Urinary bladder (tissue), 4 donors: Measurements from ENCODE around the gene CYB5RL. TPM values are rescaled to one million over a fixed set of nuclear protein-coding genes. Genes with fewer than 3 reads are reported as not detected.
"Not testable (repeated sequence)": the region's sequence is repeated elsewhere in the genome, so short reads cannot be mapped to it uniquely, and the experiment has no call there.

Source experiments
- DNase-seq: peaks from one replicate; pipeline ENCODE4 v3.0.0-alpha.2; 2015; ENCODE audit errors: extremely low spot score
- H3K27ac ChIP-seq: one replicate; pipeline ENCODE4 v1.5.1; 2013; ENCODE audit warnings: low read depth, mild to moderate bottlenecking, moderate library complexity
- H3K36me3 ChIP-seq: one replicate; pipeline ENCODE4 v1.6.1; 2013; ENCODE audit warnings: mild to moderate bottlenecking, moderate library complexity; ENCODE audit not compliant: insufficient read depth
- H3K4me1 ChIP-seq: one replicate; pipeline ENCODE4 v1.6.1; 2013; ENCODE audit warnings: mild to moderate bottlenecking, moderate library complexity; ENCODE audit not compliant: insufficient read depth
- H3K4me3 ChIP-seq: one replicate; pipeline ENCODE4 v1.5.1; 2013; ENCODE audit warnings: low read depth, low read length
- WGBS: extraction: QIAGEN DNeasy Blood & Tissue Kit; methylation state at CpG from one replicate; pipeline ENCODE4 v1.1.7; 2013; 5-methylcytosine and 5-hydroxymethylcytosine counted together
- polyA plus RNA-seq: library from polyadenylated mRNA; stranded (reverse); fragments of 200-250 nt; gene quantifications from one replicate; pipeline ENCODE4 v1.2.3, GENCODE V29; 2013
- total RNA-seq: library from RNA; depleted of rRNA; stranded (reverse); fragments of >200 nt; gene quantifications from one replicate; pipeline ENCODE4 v1.2.3, GENCODE V29; 2014
- donor health status: healthy with polysubstance abuse.
- donor health status: healthy.

Gene CYB5RL
- total and polyA plus RNA-seq, 2 donors = 3.8 to 6.6 TPM

DNA sequence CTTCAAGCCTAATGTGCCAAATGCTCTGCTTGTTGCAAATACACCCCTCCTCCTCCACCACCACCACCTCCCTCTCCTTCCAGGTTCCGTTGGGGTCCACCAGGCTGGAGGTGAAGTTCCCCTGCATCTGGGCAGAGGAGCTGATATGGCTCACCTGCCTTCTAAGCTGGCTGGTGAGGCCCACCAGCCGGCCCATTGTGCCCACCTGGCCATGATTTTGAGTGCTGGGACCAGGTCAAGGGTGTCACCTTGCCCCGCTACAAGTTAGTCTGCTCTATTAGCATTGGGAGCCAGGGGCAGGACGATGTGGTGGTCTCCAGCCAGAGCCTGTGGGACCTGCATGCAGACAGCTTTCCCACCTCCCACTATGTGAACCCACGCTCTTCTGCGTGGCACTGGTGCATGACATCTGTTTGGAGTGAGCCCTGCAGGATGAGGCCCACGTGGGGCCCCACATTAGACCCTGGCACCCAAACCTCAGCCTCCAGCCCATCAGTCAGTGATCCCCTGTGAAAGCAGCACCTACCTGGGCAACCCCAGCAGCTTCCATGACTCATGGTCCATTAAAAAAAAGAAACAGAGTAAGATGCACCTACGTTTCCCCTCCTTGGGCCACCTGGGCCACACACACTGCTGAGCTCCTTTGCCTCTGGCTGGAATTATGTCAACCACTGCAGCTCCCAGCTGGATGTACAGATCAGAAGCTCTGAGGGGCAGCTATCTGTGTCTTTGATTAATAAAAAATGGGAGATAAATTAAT, 31.4 kb downstream of the CYB5RL start:
- no peaks in the 10 kb centered on the region for H3K4me1 ChIP-seq
- no peak overlapping the region for H3K4me3 ChIP-seq
- 87% methylated on average over 8 of the region's 8 CpGs for WGBS
- no peak for DNase-seq
- H3K27ac ChIP-seq = no peak overlapping the region
- H3K36me3 ChIP-seq = no peaks in the 10 kb centered on the region

DNA sequence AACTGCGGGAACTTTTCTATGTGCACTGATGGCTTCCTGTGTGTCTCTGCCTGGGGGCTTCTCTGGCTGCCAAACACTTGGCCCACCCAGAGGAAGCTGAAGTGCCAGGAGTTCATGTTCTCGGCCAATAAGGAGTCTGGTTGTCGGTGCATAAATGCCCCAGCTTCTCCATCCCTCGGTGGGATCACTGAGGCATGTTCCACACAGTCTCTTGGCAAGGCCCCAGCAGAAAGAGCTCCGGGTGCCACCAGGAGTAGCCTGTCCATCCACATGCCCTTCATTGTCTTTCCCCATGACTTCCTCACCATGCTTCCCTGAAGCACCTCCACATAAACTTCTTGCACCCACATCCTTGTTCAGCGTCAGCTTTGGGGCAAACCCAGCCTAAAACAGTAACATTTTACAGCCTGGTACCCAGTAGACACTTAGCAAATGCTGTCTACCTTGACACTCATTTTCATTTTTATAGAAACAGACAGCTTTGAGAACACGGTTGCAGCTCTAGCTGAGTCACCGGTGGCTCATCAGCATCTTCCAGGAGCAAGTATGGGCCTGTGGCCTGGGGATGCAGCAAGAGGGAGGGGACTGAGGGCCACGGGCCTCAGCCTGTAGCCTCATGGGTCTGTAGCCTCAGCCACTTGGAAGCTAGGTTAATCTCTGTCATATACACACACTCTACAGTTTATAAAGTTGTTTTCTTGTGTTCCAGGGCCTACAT, 32.2 kb downstream of the CYB5RL start:
- WGBS = 77% methylated on average over 9 of the region's 9 CpGs
- no peak overlapping the region for H3K4me3 ChIP-seq
- no peak for DNase-seq
- no peaks in the 10 kb centered on the region for H3K36me3 ChIP-seq
- H3K4me1 ChIP-seq = no peaks in the 10 kb centered on the region
- no peak overlapping the region for H3K27ac ChIP-seq

GRCh38 chr1:54166357-54166756, 33.5 kb downstream of the CYB5RL start:
- not testable (repeated sequence) for DNase-seq, H3K36me3 ChIP-seq, H3K4me1 ChIP-seq, H3K27ac ChIP-seq, H3K4me3 ChIP-seq
- 92% methylated on average over 8 of the region's 8 CpGs for WGBS

DNA sequence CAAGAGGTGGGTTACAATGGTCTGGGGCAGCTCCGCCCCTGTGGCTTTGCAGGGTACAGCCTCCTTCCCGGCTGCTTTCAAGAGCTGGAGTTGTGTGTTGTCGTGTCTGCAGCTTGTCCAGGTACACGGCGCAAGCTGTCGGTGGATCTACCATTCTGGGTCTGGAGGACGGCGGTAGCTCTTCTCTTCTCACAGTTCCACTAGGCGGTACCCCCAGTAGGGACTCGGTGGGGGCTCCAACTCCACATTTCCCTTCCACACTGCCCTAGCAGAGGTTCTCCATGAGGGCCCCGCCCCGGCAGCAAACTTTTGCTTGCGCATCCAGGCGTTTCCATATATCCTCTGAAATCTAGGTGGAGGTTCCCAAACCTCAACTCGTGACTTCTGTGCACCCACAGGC, 34.7 kb downstream of the CYB5RL start:
- no peak overlapping the region for H3K4me3 ChIP-seq
- no peak for DNase-seq
- 91% methylated on average over 15 of the region's 15 CpGs for WGBS

GRCh38 chr1:54163573-54163972, 36.3 kb downstream of the CYB5RL start:
- 80% methylated on average over 5 of the region's 5 CpGs for WGBS
- no peak overlapping the region for H3K27ac ChIP-seq
- H3K4me3 ChIP-seq = no peak overlapping the region
- H3K4me1 ChIP-seq = no peaks in the 10 kb centered on the region
- no peak for DNase-seq
- H3K36me3 ChIP-seq = no peaks in the 10 kb centered on the region

More for the DNA sequence above, 34.7 kb downstream of the CYB5RL start:
- Histone ChIP-seq H3K36me3 (no peaks in the 10 kb centered on the region), H3K4me1 (no peaks in the 10 kb centered on the region), H3K27ac (no peak overlapping the region)

DNA sequence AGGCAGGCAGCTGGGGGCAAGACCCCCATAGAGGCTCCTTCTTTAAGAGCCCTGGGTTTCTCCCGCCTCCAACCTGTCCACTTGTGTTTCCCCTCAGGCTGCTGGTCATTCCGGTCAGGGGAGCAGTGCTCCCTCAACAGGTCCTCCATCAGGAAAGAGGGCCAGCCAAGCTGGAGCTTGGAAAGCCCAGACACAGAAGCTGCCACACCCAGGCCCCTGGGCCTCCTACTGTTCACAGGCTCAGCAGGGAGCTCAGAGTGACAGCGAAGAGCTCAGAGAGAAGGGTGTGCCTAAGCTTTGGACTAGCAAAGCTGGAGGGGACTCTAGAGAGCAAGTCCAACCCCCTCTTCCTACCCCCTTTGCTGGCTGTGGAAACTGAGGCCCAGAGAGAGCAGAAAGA, 36.8 kb downstream of the CYB5RL start:
- Histone ChIP-seq H3K4me3 (no peak overlapping the region), H3K27ac (no peak overlapping the region), H3K36me3 (no peaks in the 10 kb centered on the region), H3K4me1 (no peaks in the 10 kb centered on the region)
- 77% methylated on average over 3 of the region's 3 CpGs for WGBS
- no peak for DNase-seq

GRCh38 chr1:54161495-54162168, 38.2 kb downstream of the CYB5RL start:
- H3K4me3 ChIP-seq = no peak overlapping the region
- 79% methylated on average over 6 of the region's 6 CpGs for WGBS
- no peaks in the 10 kb centered on the region for H3K4me1 ChIP-seq
- no peak overlapping the region for H3K27ac ChIP-seq
- no peaks in the 10 kb centered on the region for H3K36me3 ChIP-seq
- DNase-seq = no peak

GRCh38 chr1:54160351-54160750, 39.5 kb downstream of the CYB5RL start:
- Histone ChIP-seq H3K36me3 (no peaks in the 10 kb centered on the region), H3K4me3 (no peak overlapping the region), H3K27ac (no peak overlapping the region), H3K4me1 (no peaks in the 10 kb centered on the region)
- WGBS = 67% methylated on average over 3 of the region's 3 CpGs
- DNase-seq = no peak

GRCh38 chr1:54159733-54160316, 40.0 kb downstream of the CYB5RL start:
- no peak for DNase-seq
- Histone ChIP-seq H3K4me3 (no peak overlapping the region), H3K27ac (no peak overlapping the region), H3K4me1 (no peaks in the 10 kb centered on the region), H3K36me3 (no peaks in the 10 kb centered on the region)
- 83% methylated on average over 4 of the region's 4 CpGs for WGBS

GRCh38 chr1:54158071-54158470, 41.8 kb downstream of the CYB5RL start:
- Histone ChIP-seq H3K4me1 (no peaks in the 10 kb centered on the region), H3K4me3 (no peak overlapping the region), H3K36me3 (no peaks in the 10 kb centered on the region), H3K27ac (no peak overlapping the region)
- DNase-seq = no peak
- 97% methylated on average over 3 of the region's 3 CpGs for WGBS

- WGBS = 84% methylated on average over 6 of the region's 6 CpGs
Observed at GRCh38 chr1:54157401-54157800, 42.4 kb downstream of the CYB5RL start.

DNA sequence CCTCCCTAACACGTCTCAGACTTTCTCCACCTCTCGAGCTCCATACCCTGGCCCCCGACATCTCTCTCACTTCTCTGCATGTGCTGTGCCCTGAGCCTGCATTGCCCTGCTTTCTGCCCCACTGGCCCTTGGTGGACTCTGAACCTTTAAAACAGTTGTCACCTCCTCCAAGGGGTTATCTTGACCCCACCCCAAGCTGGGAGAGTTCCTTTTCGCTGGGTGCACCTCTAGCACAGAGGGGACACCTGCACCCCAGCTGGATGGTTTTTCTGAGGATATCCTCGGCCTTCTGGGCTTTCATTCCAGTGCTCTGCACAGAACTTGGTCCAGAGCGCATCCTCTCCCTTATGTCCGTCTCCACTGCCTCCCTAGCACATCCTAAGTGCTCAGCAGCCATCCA, 42.8 kb downstream of the CYB5RL start:
- Histone ChIP-seq H3K4me1 (no peaks in the 10 kb centered on the region), H3K36me3 (no peaks in the 10 kb centered on the region), H3K4me3 (no peak overlapping the region), H3K27ac (no peak overlapping the region)
- WGBS = 88% methylated on average over 7 of the region's 7 CpGs
- DNase-seq = no peak

More at GRCh38 chr1:54157401-54157800, 42.4 kb downstream of the CYB5RL start:
- Histone ChIP-seq H3K36me3 (no peaks in the 10 kb centered on the region), H3K4me3 (no peak overlapping the region), H3K27ac (no peak overlapping the region), H3K4me1 (no peaks in the 10 kb centered on the region)
- DNase-seq = no peak

DNA sequence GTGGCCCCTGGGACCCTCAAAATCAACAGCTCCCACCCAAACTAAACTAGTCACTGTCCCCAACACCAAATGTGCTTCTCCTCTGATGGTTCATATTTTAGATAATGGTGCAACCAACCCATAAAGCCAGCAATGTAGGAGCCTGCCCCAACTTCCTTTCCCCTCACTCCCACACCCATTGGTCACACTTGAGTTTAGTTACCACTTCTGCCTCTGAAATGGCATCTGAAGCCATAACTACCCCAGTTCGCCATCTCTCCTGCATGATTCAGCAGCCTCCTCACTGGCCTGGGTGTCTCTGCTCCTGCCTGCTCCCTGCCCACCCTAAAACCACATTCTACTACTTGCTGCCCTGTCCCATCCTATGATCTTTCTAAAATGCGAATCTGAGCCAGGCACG, 43.6 kb downstream of the CYB5RL start:
- Histone ChIP-seq H3K36me3 (no peaks in the 10 kb centered on the region), H3K4me1 (no peaks in the 10 kb centered on the region), H3K27ac (no peak overlapping the region), H3K4me3 (no peak overlapping the region)
- no peak for DNase-seq
- 90% methylated on average over 3 of the region's 3 CpGs for WGBS
